GM23338 (cell line): ENCODE results near the gene CEP350. TPM values are rescaled to one million over a fixed set of nuclear protein-coding genes. Genes with fewer than 3 reads are reported as not detected.

Experiments used
- ATAC-seq: fragments of 200-7000 bp; cut with Tn5 transposase; 3 replicates; pipeline ENCODE4 v1.9.1; 2020
- DNase-seq: peaks from one replicate; pipeline ENCODE4 v3.0.0-alpha.2; 2015; ENCODE audit warnings: low spot score
- H2AFZ ChIP-seq: fragments of 200-600 bp; sonication (generic); 2 replicates; pipeline ENCODE4 v1.8.0; 2016; ENCODE audit warnings: antibody characterized with exemption, mild to moderate bottlenecking, moderate library complexity
- H3F3A ChIP-seq: fragments of 200-600 bp; sonication (generic); replicated peaks from 2 replicates; pipeline ENCODE4 v1.8.0; 2017; ENCODE audit warnings: antibody characterized with exemption, mixed run types, low read depth
- H3K27ac ChIP-seq: fragments of 200-600 bp; sonication (generic); 2 replicates; pipeline ENCODE4 v1.6.1; 2016; ENCODE audit warnings: low read depth
- H3K27me3 ChIP-seq: fragments of 200-600 bp; sonication (generic); 2 replicates; pipeline ENCODE4 v1.8.0; 2016; ENCODE audit warnings: mild to moderate bottlenecking, mixed run types, moderate library complexity; ENCODE audit not compliant: insufficient read depth
- H3K36me3 ChIP-seq: fragments of 200-600 bp; sonication (generic); 2 replicates; pipeline ENCODE4 v1.8.0; 2016; ENCODE audit warnings: mild to moderate bottlenecking; ENCODE audit not compliant: insufficient read depth
- H3K4me1 ChIP-seq: fragments of 200-600 bp; sonication (generic); 2 replicates; pipeline ENCODE4 v1.8.0; 2016; ENCODE audit warnings: mild to moderate bottlenecking, moderate library complexity; ENCODE audit not compliant: insufficient read depth
- H3K4me2 ChIP-seq: fragments of 200-600 bp; sonication (generic); 2 replicates; pipeline ENCODE4 v1.7.1; 2017; ENCODE audit warnings: mixed run types
- H3K4me3 ChIP-seq: fragments of 200-600 bp; sonication (generic); 2 replicates; pipeline ENCODE4 v1.6.1; 2016; ENCODE audit warnings: mixed run types
- H3K79me2 ChIP-seq: fragments of 200-600 bp; sonication (generic); replicated peaks from 2 replicates; pipeline ENCODE4 v1.8.0; 2017; ENCODE audit warnings: mild to moderate bottlenecking; ENCODE audit not compliant: insufficient read depth
- H3K9me2 ChIP-seq: fragments of 200-600 bp; sonication (generic); 2 replicates; pipeline ENCODE4 v1.8.0; 2017; ENCODE audit not compliant: insufficient read depth
- H4K20me1 ChIP-seq: fragments of 200-600 bp; sonication (generic); replicated peaks from 2 replicates; pipeline ENCODE4 v1.8.0; 2017; ENCODE audit warnings: mild to moderate bottlenecking; ENCODE audit not compliant: insufficient read depth
- H3K27ac Mint-ChIP-seq: 2 replicates; pipeline ENCODE4 v1.8.0; 2020; ENCODE audit warnings: inconsistent platforms, mild to moderate bottlenecking, moderate library complexity, mixed read lengths
- H3K27me3 Mint-ChIP-seq: 3 replicates; pipeline ENCODE4 v1.8.0; 2022; ENCODE audit warnings: low read depth, mild to moderate bottlenecking, moderate library complexity, mixed read lengths, inconsistent platforms; ENCODE audit not compliant: insufficient read depth, poor library complexity
- H3K36me3 Mint-ChIP-seq: 3 replicates; pipeline ENCODE4 v1.8.0; 2021; ENCODE audit warnings: low read depth, mild to moderate bottlenecking, inconsistent platforms, moderate library complexity, mixed read lengths
- H3K4me1 Mint-ChIP-seq: 3 replicates; pipeline ENCODE4 v1.8.0; 2020; ENCODE audit warnings: mild to moderate bottlenecking, inconsistent platforms, mixed read lengths
- H3K4me3 Mint-ChIP-seq: 3 replicates; pipeline ENCODE4 v1.8.0; 2021; ENCODE audit warnings: moderate library complexity, mild to moderate bottlenecking, inconsistent platforms, mixed read lengths
- H3K9me3 Mint-ChIP-seq: 3 replicates; pipeline ENCODE4 v1.8.0; 2020; ENCODE audit warnings: moderate library complexity, mild to moderate bottlenecking, inconsistent platforms, mixed read lengths
- POLR2AphosphoS5 ChIP-seq: IDR thresholded peaks from 2 replicates; pipeline ENCODE4 v1.6.1; 2016; ENCODE audit warnings: antibody characterized with exemption, low read depth
- STAT1 ChIP-seq: IDR thresholded peaks from one replicate; pipeline ENCODE4 v1.6.1; 2016; ENCODE audit warnings: antibody characterized with exemption; ENCODE audit not compliant: unreplicated experiment
- ZNF114 ChIP-seq: fragments of 250-450 bp; sonication (Bioruptor Pico); IDR thresholded peaks from 2 replicates; pipeline ENCODE4 v1.5.0; 2020; ENCODE audit warnings: mild to moderate bottlenecking, moderate library complexity
- polyA plus RNA-seq: library from polyadenylated mRNA; unstranded; fragments of >200 nt; fragmentation: Nextera tagmentation; extraction: Ambion mirVana; gene quantifications from 2 replicates; pipeline ENCODE4 v1.2.1, GENCODE V29; 2016
- total RNA-seq: library from RNA; depleted of rRNA; stranded (reverse); fragments of >200 nt; shearing (Covaris generic); gene quantifications from 2 replicates; pipeline ENCODE4 v1.2.3, GENCODE V29; 2014
- TF ChIP-seq, protein P1 (sequence below): fragments of 250-450 bp; sonication (Bioruptor Pico); IDR thresholded peaks from 2 replicates; pipeline ENCODE4 v1.5.0; 2020; ENCODE audit warnings: mild to moderate bottlenecking, moderate library complexity
- TF ChIP-seq, protein P2 (sequence below): IDR thresholded peaks from one replicate; pipeline ENCODE4 v1.6.1; 2018; ENCODE audit warnings: antibody characterized with exemption; ENCODE audit not compliant: unreplicated experiment
- TF ChIP-seq, protein P3 (sequence below), 2 experiments: fragments of 200-600 bp in 1 of 2; sonication (generic) in 1 of 2; conservative IDR thresholded peaks; 2 replicates each; pipeline versions ENCODE4 v1.5.1 to v1.6.1; 2016 to 2017; ENCODE audit warnings: antibody characterized with exemption in 2 of 2, low read depth in 2 of 2, mild to moderate bottlenecking in 2 of 2, moderate library complexity in 1 of 2
- TF ChIP-seq, protein P4 (sequence below): IDR thresholded peaks from 2 replicates; pipeline ENCODE4 v1.6.1; 2016; ENCODE audit warnings: antibody characterized with exemption

CEP350 gene
- total and polyA plus RNA-seq, 2 experiments from 2014 or later = 23.4 to 36.8 TPM

DNA sequence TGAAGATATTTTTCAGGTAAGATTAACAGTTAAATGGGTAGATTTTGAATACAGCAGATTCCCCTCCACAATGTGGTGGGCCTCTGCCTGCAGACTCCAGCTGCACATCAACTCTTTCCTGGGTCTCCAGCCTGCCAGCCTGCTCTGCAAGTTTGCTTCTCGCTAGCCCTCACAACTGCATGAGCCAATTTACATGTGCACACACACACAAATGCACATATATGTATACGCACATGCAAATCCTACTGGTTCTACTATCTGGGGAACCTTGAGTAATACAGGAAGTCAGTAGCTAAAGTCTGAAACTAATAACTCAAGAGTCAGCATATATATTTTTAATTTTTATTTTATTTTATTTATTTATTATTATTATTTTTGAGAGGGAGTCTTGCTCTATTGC is 165.2 kb downstream of the CEP350 start (continued):
- TF ChIP-seq, protein P1, sequence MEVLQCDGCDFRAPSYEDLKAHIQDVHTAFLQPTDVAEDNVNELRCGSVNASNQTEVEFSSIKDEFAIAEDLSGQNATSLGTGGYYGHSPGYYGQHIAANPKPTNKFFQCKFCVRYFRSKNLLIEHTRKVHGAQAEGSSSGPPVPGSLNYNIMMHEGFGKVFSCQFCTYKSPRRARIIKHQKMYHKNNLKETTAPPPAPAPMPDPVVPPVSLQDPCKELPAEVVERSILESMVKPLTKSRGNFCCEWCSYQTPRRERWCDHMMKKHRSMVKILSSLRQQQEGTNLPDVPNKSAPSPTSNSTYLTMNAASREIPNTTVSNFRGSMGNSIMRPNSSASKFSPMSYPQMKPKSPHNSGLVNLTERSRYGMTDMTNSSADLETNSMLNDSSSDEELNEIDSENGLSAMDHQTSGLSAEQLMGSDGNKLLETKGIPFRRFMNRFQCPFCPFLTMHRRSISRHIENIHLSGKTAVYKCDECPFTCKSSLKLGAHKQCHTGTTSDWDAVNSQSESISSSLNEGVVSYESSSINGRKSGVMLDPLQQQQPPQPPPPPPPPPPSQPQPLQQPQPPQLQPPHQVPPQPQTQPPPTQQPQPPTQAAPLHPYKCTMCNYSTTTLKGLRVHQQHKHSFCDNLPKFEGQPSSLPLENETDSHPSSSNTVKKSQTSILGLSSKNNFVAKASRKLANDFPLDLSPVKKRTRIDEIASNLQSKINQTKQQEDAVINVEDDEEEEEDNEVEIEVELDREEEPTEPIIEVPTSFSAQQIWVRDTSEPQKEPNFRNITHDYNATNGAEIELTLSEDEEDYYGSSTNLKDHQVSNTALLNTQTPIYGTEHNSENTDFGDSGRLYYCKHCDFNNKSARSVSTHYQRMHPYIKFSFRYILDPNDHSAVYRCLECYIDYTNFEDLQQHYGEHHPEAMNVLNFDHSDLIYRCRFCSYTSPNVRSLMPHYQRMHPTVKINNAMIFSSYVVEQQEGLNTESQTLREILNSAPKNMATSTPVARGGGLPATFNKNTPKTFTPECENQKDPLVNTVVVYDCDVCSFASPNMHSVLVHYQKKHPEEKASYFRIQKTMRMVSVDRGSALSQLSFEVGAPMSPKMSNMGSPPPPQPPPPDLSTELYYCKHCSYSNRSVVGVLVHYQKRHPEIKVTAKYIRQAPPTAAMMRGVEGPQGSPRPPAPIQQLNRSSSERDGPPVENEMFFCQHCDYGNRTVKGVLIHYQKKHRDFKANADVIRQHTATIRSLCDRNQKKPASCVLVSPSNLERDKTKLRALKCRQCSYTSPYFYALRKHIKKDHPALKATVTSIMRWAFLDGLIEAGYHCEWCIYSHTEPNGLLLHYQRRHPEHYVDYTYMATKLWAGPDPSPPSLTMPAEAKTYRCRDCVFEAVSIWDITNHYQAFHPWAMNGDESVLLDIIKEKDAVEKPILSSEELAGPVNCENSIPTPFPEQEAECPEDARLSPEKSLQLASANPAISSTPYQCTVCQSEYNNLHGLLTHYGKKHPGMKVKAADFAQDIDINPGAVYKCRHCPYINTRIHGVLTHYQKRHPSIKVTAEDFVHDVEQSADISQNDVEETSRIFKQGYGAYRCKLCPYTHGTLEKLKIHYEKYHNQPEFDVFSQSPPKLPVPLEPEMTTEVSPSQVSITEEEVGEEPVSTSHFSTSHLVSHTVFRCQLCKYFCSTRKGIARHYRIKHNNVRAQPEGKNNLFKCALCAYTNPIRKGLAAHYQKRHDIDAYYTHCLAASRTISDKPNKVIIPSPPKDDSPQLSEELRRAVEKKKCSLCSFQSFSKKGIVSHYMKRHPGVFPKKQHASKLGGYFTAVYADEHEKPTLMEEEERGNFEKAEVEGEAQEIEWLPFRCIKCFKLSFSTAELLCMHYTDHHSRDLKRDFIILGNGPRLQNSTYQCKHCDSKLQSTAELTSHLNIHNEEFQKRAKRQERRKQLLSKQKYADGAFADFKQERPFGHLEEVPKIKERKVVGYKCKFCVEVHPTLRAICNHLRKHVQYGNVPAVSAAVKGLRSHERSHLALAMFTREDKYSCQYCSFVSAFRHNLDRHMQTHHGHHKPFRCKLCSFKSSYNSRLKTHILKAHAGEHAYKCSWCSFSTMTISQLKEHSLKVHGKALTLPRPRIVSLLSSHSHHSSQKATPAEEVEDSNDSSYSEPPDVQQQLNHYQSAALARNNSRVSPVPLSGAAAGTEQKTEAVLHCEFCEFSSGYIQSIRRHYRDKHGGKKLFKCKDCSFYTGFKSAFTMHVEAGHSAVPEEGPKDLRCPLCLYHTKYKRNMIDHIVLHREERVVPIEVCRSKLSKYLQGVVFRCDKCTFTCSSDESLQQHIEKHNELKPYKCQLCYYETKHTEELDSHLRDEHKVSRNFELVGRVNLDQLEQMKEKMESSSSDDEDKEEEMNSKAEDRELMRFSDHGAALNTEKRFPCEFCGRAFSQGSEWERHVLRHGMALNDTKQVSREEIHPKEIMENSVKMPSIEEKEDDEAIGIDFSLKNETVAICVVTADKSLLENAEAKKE (CRISPR knock-in tag) = no peak
- TF ChIP-seq, protein P2, sequence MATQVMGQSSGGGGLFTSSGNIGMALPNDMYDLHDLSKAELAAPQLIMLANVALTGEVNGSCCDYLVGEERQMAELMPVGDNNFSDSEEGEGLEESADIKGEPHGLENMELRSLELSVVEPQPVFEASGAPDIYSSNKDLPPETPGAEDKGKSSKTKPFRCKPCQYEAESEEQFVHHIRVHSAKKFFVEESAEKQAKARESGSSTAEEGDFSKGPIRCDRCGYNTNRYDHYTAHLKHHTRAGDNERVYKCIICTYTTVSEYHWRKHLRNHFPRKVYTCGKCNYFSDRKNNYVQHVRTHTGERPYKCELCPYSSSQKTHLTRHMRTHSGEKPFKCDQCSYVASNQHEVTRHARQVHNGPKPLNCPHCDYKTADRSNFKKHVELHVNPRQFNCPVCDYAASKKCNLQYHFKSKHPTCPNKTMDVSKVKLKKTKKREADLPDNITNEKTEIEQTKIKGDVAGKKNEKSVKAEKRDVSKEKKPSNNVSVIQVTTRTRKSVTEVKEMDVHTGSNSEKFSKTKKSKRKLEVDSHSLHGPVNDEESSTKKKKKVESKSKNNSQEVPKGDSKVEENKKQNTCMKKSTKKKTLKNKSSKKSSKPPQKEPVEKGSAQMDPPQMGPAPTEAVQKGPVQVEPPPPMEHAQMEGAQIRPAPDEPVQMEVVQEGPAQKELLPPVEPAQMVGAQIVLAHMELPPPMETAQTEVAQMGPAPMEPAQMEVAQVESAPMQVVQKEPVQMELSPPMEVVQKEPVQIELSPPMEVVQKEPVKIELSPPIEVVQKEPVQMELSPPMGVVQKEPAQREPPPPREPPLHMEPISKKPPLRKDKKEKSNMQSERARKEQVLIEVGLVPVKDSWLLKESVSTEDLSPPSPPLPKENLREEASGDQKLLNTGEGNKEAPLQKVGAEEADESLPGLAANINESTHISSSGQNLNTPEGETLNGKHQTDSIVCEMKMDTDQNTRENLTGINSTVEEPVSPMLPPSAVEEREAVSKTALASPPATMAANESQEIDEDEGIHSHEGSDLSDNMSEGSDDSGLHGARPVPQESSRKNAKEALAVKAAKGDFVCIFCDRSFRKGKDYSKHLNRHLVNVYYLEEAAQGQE = no peak
- no peak for TF ChIP-seq POLR2AphosphoS5
- TF ChIP-seq STAT1 = no peak

DNA sequence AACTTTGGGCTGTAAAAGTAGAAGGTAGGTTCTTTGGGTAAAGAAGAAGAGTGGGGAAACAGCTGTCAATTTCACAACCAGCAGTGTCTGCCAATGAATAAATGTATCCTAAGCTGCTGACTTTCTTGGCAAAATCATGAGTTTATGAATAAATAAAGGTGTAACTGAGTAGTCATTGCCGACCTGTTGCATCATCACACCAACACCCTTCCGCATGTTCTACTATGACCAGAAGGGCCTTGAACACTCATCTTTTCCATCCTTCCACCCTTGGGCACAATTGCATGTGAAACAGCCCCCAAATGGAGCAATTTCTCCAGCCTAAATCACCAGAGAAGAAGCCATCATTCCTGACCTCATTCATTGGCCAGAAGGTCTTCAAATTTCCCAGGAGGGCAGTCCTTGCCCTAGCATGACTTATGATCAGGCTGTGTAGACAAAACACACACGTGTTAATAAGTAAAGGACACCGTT is 168.9 kb downstream of the CEP350 start:
- no peak overlapping the region for H3K27ac ChIP-seq
- peak overlapping the region; percentile 38 for H2AFZ ChIP-seq
- H4K20me1 ChIP-seq = no peaks in the 10 kb centered on the region
- H3K4me2 ChIP-seq = no peak overlapping the region
- Mint-ChIP-seq H3K27ac (no peak overlapping the region), H3K4me3 (no peak overlapping the region), H3K27me3 (peaks cover 2% of the 10 kb centered on the region), H3K36me3 (no peaks in the 10 kb centered on the region), H3K9me3 (no peaks in the 10 kb centered on the region; the same call in 2 of the 3 replicates), H3K4me1 (0 out of 3 replicates have a peak, but pooled peaks cover 7% of the 10 kb centered on the region)
- H3K9me2 ChIP-seq = no peaks in the 10 kb centered on the region
- H3K79me2 ChIP-seq = no peaks in the 10 kb centered on the region
- H3F3A ChIP-seq = no peaks in the 10 kb centered on the region
- no peaks in the 10 kb centered on the region for H3K27me3 ChIP-seq
- H3K4me3 ChIP-seq = no peak overlapping the region
- DNase-seq (no peak), ATAC-seq (no peak)
- no peaks in the 10 kb centered on the region for H3K4me1 ChIP-seq
- no peaks in the 10 kb centered on the region for H3K36me3 ChIP-seq
- TF ChIP-seq, protein P3, sequence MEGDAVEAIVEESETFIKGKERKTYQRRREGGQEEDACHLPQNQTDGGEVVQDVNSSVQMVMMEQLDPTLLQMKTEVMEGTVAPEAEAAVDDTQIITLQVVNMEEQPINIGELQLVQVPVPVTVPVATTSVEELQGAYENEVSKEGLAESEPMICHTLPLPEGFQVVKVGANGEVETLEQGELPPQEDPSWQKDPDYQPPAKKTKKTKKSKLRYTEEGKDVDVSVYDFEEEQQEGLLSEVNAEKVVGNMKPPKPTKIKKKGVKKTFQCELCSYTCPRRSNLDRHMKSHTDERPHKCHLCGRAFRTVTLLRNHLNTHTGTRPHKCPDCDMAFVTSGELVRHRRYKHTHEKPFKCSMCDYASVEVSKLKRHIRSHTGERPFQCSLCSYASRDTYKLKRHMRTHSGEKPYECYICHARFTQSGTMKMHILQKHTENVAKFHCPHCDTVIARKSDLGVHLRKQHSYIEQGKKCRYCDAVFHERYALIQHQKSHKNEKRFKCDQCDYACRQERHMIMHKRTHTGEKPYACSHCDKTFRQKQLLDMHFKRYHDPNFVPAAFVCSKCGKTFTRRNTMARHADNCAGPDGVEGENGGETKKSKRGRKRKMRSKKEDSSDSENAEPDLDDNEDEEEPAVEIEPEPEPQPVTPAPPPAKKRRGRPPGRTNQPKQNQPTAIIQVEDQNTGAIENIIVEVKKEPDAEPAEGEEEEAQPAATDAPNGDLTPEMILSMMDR (conservative IDR thresholded peaks at IDR 0.05; ENCODE audit: low read depth in 2 of 2) = no peak
- TF ChIP-seq ZNF114 (CRISPR knock-in tag) = no peak
- TF ChIP-seq STAT1 = no peak
- TF ChIP-seq POLR2AphosphoS5 = no peak
- TF ChIP-seq, protein P4, sequence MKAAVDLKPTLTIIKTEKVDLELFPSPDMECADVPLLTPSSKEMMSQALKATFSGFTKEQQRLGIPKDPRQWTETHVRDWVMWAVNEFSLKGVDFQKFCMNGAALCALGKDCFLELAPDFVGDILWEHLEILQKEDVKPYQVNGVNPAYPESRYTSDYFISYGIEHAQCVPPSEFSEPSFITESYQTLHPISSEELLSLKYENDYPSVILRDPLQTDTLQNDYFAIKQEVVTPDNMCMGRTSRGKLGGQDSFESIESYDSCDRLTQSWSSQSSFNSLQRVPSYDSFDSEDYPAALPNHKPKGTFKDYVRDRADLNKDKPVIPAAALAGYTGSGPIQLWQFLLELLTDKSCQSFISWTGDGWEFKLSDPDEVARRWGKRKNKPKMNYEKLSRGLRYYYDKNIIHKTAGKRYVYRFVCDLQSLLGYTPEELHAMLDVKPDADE = no peak
